ENCODE measurements around the gene RNASEH2B. TPM values are rescaled to one million over a fixed set of nuclear protein-coding genes. Genes with fewer than 3 reads are reported as not detected.
A peak's percentile ranks its signal among the peaks of the same experiment; 100 is the strongest.

The RNASEH2B gene
- polyA plus RNA-seq, 1 donor from 2014 or later, result 25.2 TPM

- Histone ChIP-seq H3K27ac (ENCODE audit: low read length) (peak overlapping the region; percentile 97), H3F3A (ENCODE audit: insufficient read depth, low read length, poor library complexity, severe bottlenecking) (peaks cover 20% of the 10 kb centered on the region), H3K9ac (ENCODE audit: low read length) (peak overlapping the region; percentile 79), H3K36me3 (ENCODE audit: insufficient read depth, low read length) (no peaks in the 10 kb centered on the region), H4K20me1 (ENCODE audit: insufficient read depth) (no peaks in the 10 kb centered on the region), H3K9me2 (ENCODE audit: insufficient read depth, low read length) (no peaks in the 10 kb centered on the region), H3K4me3 (ENCODE audit: low read length) (no peak overlapping the region), H3K4me2 (ENCODE audit: low read length) (no peak overlapping the region), H3K79me2 (replicated peaks; ENCODE audit: insufficient read depth, low read length) (no peaks in the 10 kb centered on the region), H3K9me3 (ENCODE audit: low read length) (no peaks in the 10 kb centered on the region), H3K27me3 (ENCODE audit: insufficient read depth, low read depth, low read length) (no peaks in the 10 kb centered on the region), H2AFZ (ENCODE audit: low read depth, low read length) (no peak overlapping the region)
- no peak for TF ChIP-seq EP300 (conservative IDR thresholded peaks at IDR 0.05; ENCODE audit: poor library complexity, severe bottlenecking)
- TF ChIP-seq TAF1 (IDR thresholded peaks at IDR 0.05; ENCODE audit: low read depth), result no peak
- TF ChIP-seq, protein P1, sequence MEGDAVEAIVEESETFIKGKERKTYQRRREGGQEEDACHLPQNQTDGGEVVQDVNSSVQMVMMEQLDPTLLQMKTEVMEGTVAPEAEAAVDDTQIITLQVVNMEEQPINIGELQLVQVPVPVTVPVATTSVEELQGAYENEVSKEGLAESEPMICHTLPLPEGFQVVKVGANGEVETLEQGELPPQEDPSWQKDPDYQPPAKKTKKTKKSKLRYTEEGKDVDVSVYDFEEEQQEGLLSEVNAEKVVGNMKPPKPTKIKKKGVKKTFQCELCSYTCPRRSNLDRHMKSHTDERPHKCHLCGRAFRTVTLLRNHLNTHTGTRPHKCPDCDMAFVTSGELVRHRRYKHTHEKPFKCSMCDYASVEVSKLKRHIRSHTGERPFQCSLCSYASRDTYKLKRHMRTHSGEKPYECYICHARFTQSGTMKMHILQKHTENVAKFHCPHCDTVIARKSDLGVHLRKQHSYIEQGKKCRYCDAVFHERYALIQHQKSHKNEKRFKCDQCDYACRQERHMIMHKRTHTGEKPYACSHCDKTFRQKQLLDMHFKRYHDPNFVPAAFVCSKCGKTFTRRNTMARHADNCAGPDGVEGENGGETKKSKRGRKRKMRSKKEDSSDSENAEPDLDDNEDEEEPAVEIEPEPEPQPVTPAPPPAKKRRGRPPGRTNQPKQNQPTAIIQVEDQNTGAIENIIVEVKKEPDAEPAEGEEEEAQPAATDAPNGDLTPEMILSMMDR (IDR thresholded peaks at IDR 0.05; ENCODE audit: poor library complexity, severe bottlenecking), result peak; percentile 41
- TF ChIP-seq, protein P2, sequence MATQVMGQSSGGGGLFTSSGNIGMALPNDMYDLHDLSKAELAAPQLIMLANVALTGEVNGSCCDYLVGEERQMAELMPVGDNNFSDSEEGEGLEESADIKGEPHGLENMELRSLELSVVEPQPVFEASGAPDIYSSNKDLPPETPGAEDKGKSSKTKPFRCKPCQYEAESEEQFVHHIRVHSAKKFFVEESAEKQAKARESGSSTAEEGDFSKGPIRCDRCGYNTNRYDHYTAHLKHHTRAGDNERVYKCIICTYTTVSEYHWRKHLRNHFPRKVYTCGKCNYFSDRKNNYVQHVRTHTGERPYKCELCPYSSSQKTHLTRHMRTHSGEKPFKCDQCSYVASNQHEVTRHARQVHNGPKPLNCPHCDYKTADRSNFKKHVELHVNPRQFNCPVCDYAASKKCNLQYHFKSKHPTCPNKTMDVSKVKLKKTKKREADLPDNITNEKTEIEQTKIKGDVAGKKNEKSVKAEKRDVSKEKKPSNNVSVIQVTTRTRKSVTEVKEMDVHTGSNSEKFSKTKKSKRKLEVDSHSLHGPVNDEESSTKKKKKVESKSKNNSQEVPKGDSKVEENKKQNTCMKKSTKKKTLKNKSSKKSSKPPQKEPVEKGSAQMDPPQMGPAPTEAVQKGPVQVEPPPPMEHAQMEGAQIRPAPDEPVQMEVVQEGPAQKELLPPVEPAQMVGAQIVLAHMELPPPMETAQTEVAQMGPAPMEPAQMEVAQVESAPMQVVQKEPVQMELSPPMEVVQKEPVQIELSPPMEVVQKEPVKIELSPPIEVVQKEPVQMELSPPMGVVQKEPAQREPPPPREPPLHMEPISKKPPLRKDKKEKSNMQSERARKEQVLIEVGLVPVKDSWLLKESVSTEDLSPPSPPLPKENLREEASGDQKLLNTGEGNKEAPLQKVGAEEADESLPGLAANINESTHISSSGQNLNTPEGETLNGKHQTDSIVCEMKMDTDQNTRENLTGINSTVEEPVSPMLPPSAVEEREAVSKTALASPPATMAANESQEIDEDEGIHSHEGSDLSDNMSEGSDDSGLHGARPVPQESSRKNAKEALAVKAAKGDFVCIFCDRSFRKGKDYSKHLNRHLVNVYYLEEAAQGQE (IDR thresholded peaks at IDR 0.05; ENCODE audit: borderline replicate concordance), result no peak
- TF ChIP-seq MXI1 (conservative IDR thresholded peaks at IDR 0.05; ENCODE audit: poor library complexity, severe bottlenecking), result no peak
- no peak for TF ChIP-seq EZH2 (IDR thresholded peaks at IDR 0.05; ENCODE audit: borderline replicate concordance, insufficient read depth, low read length, poor library complexity, severe bottlenecking)
- TF ChIP-seq RAD21 (conservative IDR thresholded peaks at IDR 0.05), result peak; percentile 33
- no peak for TF ChIP-seq POLR2AphosphoS5 (IDR thresholded peaks at IDR 0.05)
These were observed 79.9 kb downstream of the RNASEH2B start for GRCh38 chr13:50989476-50989875.

- no peaks in the 10 kb centered on the region for H3K79me2 ChIP-seq (replicated peaks; ENCODE audit: insufficient read depth, low read length)
- peak overlapping the region; percentile 66 for H2AFZ ChIP-seq (ENCODE audit: low read depth, low read length)
- H3K9ac ChIP-seq (ENCODE audit: low read length), result peak overlapping the region; percentile 79
- peak overlapping the region; percentile 97 for H3K27ac ChIP-seq (ENCODE audit: low read length)
- no peaks in the 10 kb centered on the region for H3K9me3 ChIP-seq (ENCODE audit: low read length)
- no peaks in the 10 kb centered on the region for H4K20me1 ChIP-seq (ENCODE audit: insufficient read depth)
- H3K9me2 ChIP-seq (ENCODE audit: insufficient read depth, low read length), result no peaks in the 10 kb centered on the region
- peak overlapping the region; percentile 50 for H3K4me2 ChIP-seq (ENCODE audit: low read length)
- no peaks in the 10 kb centered on the region for H3K36me3 ChIP-seq (ENCODE audit: insufficient read depth, low read length)
- peaks cover 20% of the 10 kb centered on the region for H3F3A ChIP-seq (ENCODE audit: insufficient read depth, low read length, poor library complexity, severe bottlenecking)
- TF ChIP-seq TAF1 (IDR thresholded peaks at IDR 0.05; ENCODE audit: low read depth) (no peak), POLR2AphosphoS5 (IDR thresholded peaks at IDR 0.05) (peak; percentile 79), EP300 (conservative IDR thresholded peaks at IDR 0.05; ENCODE audit: poor library complexity, severe bottlenecking) (peak; percentile 97), MXI1 (conservative IDR thresholded peaks at IDR 0.05; ENCODE audit: poor library complexity, severe bottlenecking) (no peak), RAD21 (conservative IDR thresholded peaks at IDR 0.05) (no peak), EZH2 (IDR thresholded peaks at IDR 0.05; ENCODE audit: borderline replicate concordance, insufficient read depth, low read length, poor library complexity, severe bottlenecking) (no peak), SMC3 (conservative IDR thresholded peaks at IDR 0.05; ENCODE audit: poor library complexity) (peak; percentile 18)
- TF ChIP-seq, protein P1 (IDR thresholded peaks at IDR 0.05; ENCODE audit: poor library complexity, severe bottlenecking), result no peak
- TF ChIP-seq, protein P2 (IDR thresholded peaks at IDR 0.05; ENCODE audit: borderline replicate concordance), result no peak
- no peaks in the 10 kb centered on the region for H3K27me3 ChIP-seq (ENCODE audit: insufficient read depth, low read depth, low read length)
- H3K4me3 ChIP-seq (ENCODE audit: low read length), result peak overlapping the region; percentile 55
These were observed 80.7 kb downstream of the RNASEH2B start for GRCh38 chr13:50990065-50990817.

All from neural cell (in vitro differentiated cells).